K562 (cell line): Measurements from ENCODE around the gene AK4. TPM values are rescaled to one million over a fixed set of nuclear protein-coding genes. Genes with fewer than 3 reads are reported as not detected.

ENCODE experiments used
- ATAC-seq: fragments of 200-7000 bp; cut with Tn5 transposase; 3 replicates; pipeline ENCODE4 v1.9.1; 2020; ENCODE audit warnings: moderate library complexity
- BruUV-seq: library from RNA; stranded (reverse); fragments of 400-500 nt; replicated peaks from 2 replicates; lab custom pipeline; 2021; lab: Mats Ljungman, UMichigan
- CTCF ChIA-PET: fragments of 300-600 bp; formaldehyde crosslinking; extraction: SDS; loops from one replicate; lab custom pipeline; 2021; ENCODE audit warnings: low intra/inter-chr PET ratio; lab: Yijun Ruan, JAX
- POLR2A ChIA-PET: fragments of 300-600, 350-650 bp; sonication (Branson Sonifier 250); formaldehyde crosslinking; extraction: SDS; loops from one replicate; lab custom pipeline; 2021; ENCODE audit warnings: antibody characterized with exemption, inconsistent platforms; lab: Yijun Ruan, JAX
- DNase-seq, 4 experiments: peaks; one replicate each; pipeline versions ENCODE4 v3.0.0 to v3.0.0-alpha.2; 2011 to 2018; ENCODE audit warnings: low spot score in 3 of 4, mixed read lengths in 3 of 4; ENCODE audit errors: extremely low read depth in 1 of 4
- FAIRE-seq: peaks from 2 replicates; lab custom pipeline; 2011; peaks lifted over from hg19 to GRCh38; lab: Jason Lieb, UNC
- H2AFZ ChIP-seq: 2 replicates; pipeline ENCODE4 v1.6.0; 2011; ENCODE audit warnings: low read depth, low read length, control low read depth, inconsistent platforms
- H3K27ac ChIP-seq: fragments of 200-600 bp; 3 replicates; pipeline ENCODE4 v1.8.0; 2011; ENCODE audit warnings: low read depth, mild to moderate bottlenecking, control low read depth, inconsistent platforms, low read length, moderate library complexity, mixed read lengths; ENCODE audit errors: extremely low read depth
- H3K27me3 ChIP-seq, 2 experiments: fragments of 300-600 bp in 1 of 2; 2 replicates in 1 of 2; 3 replicates in 1 of 2; pipeline versions ENCODE4 v1.6.0 to v1.8.0; 2011; ENCODE audit warnings: inconsistent platforms in 2 of 2, low read length in 2 of 2, mild to moderate bottlenecking in 1 of 2, mixed read lengths in 1 of 2, moderate library complexity in 1 of 2; ENCODE audit not compliant: control insufficient read depth in 2 of 2, insufficient read depth in 2 of 2
- H3K36me3 ChIP-seq: fragments of 300-600 bp; 3 replicates; pipeline ENCODE4 v1.8.0; 2011; ENCODE audit warnings: mild to moderate bottlenecking, low read length, inconsistent platforms; ENCODE audit not compliant: control insufficient read depth, insufficient read depth
- H3K4me1 ChIP-seq, 2 experiments: fragments of 200-600 bp in 1 of 2; replicated peaks in 1 of 2; 2 replicates in 1 of 2; 3 replicates in 1 of 2; pipeline versions ENCODE4 v1.5.1 to v1.8.0; 2011; ENCODE audit warnings: inconsistent platforms in 2 of 2, low read length in 2 of 2, mild to moderate bottlenecking in 1 of 2, mixed read lengths in 1 of 2, moderate library complexity in 1 of 2; ENCODE audit not compliant: control insufficient read depth in 2 of 2, insufficient read depth in 2 of 2
- H3K4me2 ChIP-seq: 2 replicates; pipeline ENCODE4 v1.6.1; 2011; ENCODE audit warnings: low read length, control low read depth, inconsistent platforms, mixed read lengths; ENCODE audit not compliant: insufficient read depth
- H3K4me3 ChIP-seq: fragments of 200-600 bp; sonication (generic), shearing (Covaris generic); 2 replicates; pipeline ENCODE4 v1.5.1; 2016; ENCODE audit warnings: control low read depth, inconsistent platforms
- H3K79me2 ChIP-seq: fragments of 200-600 bp; 3 replicates; pipeline ENCODE4 v1.8.0; 2011; ENCODE audit warnings: low read length, inconsistent platforms; ENCODE audit not compliant: control insufficient read depth, insufficient read depth
- H3K9ac ChIP-seq, 2 experiments: 2 replicates each; pipeline versions ENCODE4 v1.6.0 to v1.6.1; 2011; ENCODE audit warnings: low read depth in 2 of 2, low read length in 2 of 2, control low read depth in 1 of 2, inconsistent platforms in 1 of 2, mild to moderate bottlenecking in 1 of 2, mixed read lengths in 1 of 2; ENCODE audit not compliant: insufficient read depth in 1 of 2
- H3K9me1 ChIP-seq: one replicate; pipeline ENCODE4 v1.6.0; 2011; ENCODE audit warnings: inconsistent platforms, mild to moderate bottlenecking, low read length, moderate library complexity; ENCODE audit not compliant: control insufficient read depth, insufficient read depth
- H3K9me3 ChIP-seq: replicated peaks from 2 replicates; pipeline ENCODE4 v1.5.1; 2011; ENCODE audit warnings: low read depth, low read length, inconsistent platforms; ENCODE audit not compliant: control insufficient read depth, insufficient read depth
- H4K20me1 ChIP-seq: replicated peaks from 2 replicates; pipeline ENCODE4 v1.6.1; 2011; ENCODE audit warnings: low read length, inconsistent platforms, mixed read lengths; ENCODE audit not compliant: control insufficient read depth, insufficient read depth
- ARID1B ChIP-seq: fragments of 450-650 bp; IDR thresholded peaks from 2 replicates; pipeline ENCODE4 v1.6.1; 2016; ENCODE audit warnings: antibody characterized with exemption, mild to moderate bottlenecking, inconsistent platforms
- ILK ChIP-seq: fragments of 450-650 bp; IDR thresholded peaks from 2 replicates; pipeline ENCODE4 v1.6.1; 2016; ENCODE audit warnings: missing genetic modification characterization, low read depth, mild to moderate bottlenecking, missing compliant biosample characterization, moderate library complexity, borderline replicate concordance
- KLF16 ChIP-seq: IDR thresholded peaks from 2 replicates; pipeline ENCODE4 v1.6.1; 2016; ENCODE audit warnings: antibody characterized with exemption
- NRF1 ChIP-seq, 2 experiments: fragments of 450-650 bp; IDR thresholded peaks in 1 of 2; conservative IDR thresholded peaks in 1 of 2; 2 replicates each; pipeline ENCODE4 v1.6.1; 2014; ENCODE audit warnings: mild to moderate bottlenecking in 2 of 2
- ZNF311 ChIP-seq: fragments of 250-450 bp; sonication (Bioruptor Pico); IDR thresholded peaks from 2 replicates; pipeline ENCODE4 v1.4.0; 2020; ENCODE audit warnings: mild to moderate bottlenecking, moderate library complexity
- ZNF589 ChIP-seq: fragments of 200-800 bp; sonication (Bioruptor generic); IDR thresholded peaks from 2 replicates; pipeline ENCODE4 v1.6.1; 2016; ENCODE audit warnings: low read depth, missing genetic modification characterization, missing compliant biosample characterization
- WGBS: fragments of 100-300 bp; shearing (Covaris generic); methylation state at CpG from one replicate; pipeline ENCODE4 v1.1.6; 2016; ENCODE audit warnings: low coverage, mixed read lengths; ENCODE audit not compliant: insufficient coverage; ENCODE audit errors: missing lambda C conversion rate; 5-methylcytosine and 5-hydroxymethylcytosine counted together
- in situ Hi-C: fragments of 300-500 bp; cut with MboI; formaldehyde crosslinking; loops from 4 replicates; pipeline ENCODE4 v1.15.0; 2018; ENCODE audit warnings: inconsistent platforms, mixed read lengths
- intact Hi-C: fragments of 100-400 bp; cut with micrococcal nuclease; formaldehyde crosslinking; loops from 2 replicates; pipeline ENCODE4 v1.14.2; 2022
- polyA plus RNA-seq, 8 experiments: library from polyadenylated mRNA; depleted of rRNA in 4 of 8; stranded (reverse) in 5 of 8; unstranded in 3 of 8; fragments of >200 nt; fragmentation: Nextera tagmentation in 2 of 8; fragmentation: Illumina TruSeq in 1 of 8; extraction: Ambion mirVana in 2 of 8; extraction: Trizol in 1 of 8; gene quantifications; 2 replicates each; pipeline versions ENCODE4 v1.2.1 to v1.2.3, GENCODE V29; 2011 to 2014; ENCODE audit warnings: inconsistent platforms in 1 of 8, missing spikeins in 1 of 8
- total RNA-seq, 7 experiments: library from RNA; depleted of rRNA in 6 of 7; stranded (reverse); fragments of >200 nt in 6 of 7; fragmentation: Illumina TruSeq in 2 of 7; extraction: Trizol in 2 of 7; gene quantifications; 2 replicates each; pipeline versions ENCODE4 v1.2.1 to v1.2.3, GENCODE V29; 2011 to 2021; ENCODE audit warnings: low replicate concordance in 1 of 7
- TF ChIP-seq, protein P1 (sequence below), 2 experiments: fragments of 450-650 bp; IDR thresholded peaks; 2 replicates each; pipeline ENCODE4 v1.6.1; 2018; ENCODE audit warnings: mild to moderate bottlenecking in 2 of 2, low read depth in 1 of 2; ENCODE audit not compliant: partially characterized antibody in 2 of 2
- TF ChIP-seq, protein P2 (sequence below): fragments of 250-450 bp; sonication (Bioruptor Pico); IDR thresholded peaks from 2 replicates; pipeline ENCODE4 v1.4.0; 2020; ENCODE audit warnings: mild to moderate bottlenecking, moderate library complexity

Gene AK4
- total and polyA plus RNA-seq, 9 of the 15 experiments (the other 6 are each of a cell fraction or from before 2014, with no cell fraction given), result 10.4 to 96.6 (median 21.5) TPM

DNA sequence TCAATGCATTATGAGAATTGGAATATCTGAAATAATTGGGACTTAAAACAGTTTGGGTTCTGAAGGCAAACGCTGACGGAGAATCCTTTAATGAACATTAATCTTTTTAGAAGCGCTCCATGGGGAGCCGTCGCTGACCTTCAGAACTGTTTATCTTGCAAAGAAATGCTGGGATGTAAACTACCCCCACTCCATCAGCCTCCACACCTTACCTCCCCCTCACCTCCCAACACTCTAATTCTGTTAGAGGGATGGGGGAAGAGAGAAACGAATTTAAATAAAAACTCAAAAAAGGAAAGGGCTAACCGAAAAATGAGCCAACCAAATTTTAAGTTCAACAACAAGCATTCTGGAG lies 117.3 kb downstream of the AK4 start:
- Histone ChIP-seq H4K20me1 (0 out of 2 replicates have a peak, but pooled peaks cover 9% of the 10 kb centered on the region), H3K4me1 (peaks cover 11 to 17% of the 10 kb centered on the region in 2 experiments; a peak in 4 of 5 replicates), H3K9me3 (no peaks in the 10 kb centered on the region)
- 84% methylated on average over 7 of the region's 7 CpGs for WGBS
- FAIRE-seq, result no peak
- POLR2A ChIA-PET, result interaction anchor here (1.6 to 2.7 kb wide), 2 partner anchors 10 to 13 kb away, joined by 6 to 8 read pairs; no protein-coding TSS in a partner anchor
- intact Hi-C loops (no loop called here), in situ Hi-C loops (no loop called here)
- CTCF ChIA-PET, result no interaction called here
- no peak for TF ChIP-seq ZNF311 (CRISPR knock-in tag)
- no peak for TF ChIP-seq ILK (tag)
- no peak for TF ChIP-seq ZNF589 (CRISPR knock-in tag)
- TF ChIP-seq KLF16, result no peak
- TF ChIP-seq, protein P1, sequence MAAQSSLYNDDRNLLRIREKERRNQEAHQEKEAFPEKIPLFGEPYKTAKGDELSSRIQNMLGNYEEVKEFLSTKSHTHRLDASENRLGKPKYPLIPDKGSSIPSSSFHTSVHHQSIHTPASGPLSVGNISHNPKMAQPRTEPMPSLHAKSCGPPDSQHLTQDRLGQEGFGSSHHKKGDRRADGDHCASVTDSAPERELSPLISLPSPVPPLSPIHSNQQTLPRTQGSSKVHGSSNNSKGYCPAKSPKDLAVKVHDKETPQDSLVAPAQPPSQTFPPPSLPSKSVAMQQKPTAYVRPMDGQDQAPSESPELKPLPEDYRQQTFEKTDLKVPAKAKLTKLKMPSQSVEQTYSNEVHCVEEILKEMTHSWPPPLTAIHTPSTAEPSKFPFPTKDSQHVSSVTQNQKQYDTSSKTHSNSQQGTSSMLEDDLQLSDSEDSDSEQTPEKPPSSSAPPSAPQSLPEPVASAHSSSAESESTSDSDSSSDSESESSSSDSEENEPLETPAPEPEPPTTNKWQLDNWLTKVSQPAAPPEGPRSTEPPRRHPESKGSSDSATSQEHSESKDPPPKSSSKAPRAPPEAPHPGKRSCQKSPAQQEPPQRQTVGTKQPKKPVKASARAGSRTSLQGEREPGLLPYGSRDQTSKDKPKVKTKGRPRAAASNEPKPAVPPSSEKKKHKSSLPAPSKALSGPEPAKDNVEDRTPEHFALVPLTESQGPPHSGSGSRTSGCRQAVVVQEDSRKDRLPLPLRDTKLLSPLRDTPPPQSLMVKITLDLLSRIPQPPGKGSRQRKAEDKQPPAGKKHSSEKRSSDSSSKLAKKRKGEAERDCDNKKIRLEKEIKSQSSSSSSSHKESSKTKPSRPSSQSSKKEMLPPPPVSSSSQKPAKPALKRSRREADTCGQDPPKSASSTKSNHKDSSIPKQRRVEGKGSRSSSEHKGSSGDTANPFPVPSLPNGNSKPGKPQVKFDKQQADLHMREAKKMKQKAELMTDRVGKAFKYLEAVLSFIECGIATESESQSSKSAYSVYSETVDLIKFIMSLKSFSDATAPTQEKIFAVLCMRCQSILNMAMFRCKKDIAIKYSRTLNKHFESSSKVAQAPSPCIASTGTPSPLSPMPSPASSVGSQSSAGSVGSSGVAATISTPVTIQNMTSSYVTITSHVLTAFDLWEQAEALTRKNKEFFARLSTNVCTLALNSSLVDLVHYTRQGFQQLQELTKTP (IDR thresholded peaks at IDR 0.05; ENCODE audit: low read depth in 1 of 2, partially characterized antibody in 2 of 2), result no peak
- no peak for TF ChIP-seq ARID1B
- TF ChIP-seq, protein P2, sequence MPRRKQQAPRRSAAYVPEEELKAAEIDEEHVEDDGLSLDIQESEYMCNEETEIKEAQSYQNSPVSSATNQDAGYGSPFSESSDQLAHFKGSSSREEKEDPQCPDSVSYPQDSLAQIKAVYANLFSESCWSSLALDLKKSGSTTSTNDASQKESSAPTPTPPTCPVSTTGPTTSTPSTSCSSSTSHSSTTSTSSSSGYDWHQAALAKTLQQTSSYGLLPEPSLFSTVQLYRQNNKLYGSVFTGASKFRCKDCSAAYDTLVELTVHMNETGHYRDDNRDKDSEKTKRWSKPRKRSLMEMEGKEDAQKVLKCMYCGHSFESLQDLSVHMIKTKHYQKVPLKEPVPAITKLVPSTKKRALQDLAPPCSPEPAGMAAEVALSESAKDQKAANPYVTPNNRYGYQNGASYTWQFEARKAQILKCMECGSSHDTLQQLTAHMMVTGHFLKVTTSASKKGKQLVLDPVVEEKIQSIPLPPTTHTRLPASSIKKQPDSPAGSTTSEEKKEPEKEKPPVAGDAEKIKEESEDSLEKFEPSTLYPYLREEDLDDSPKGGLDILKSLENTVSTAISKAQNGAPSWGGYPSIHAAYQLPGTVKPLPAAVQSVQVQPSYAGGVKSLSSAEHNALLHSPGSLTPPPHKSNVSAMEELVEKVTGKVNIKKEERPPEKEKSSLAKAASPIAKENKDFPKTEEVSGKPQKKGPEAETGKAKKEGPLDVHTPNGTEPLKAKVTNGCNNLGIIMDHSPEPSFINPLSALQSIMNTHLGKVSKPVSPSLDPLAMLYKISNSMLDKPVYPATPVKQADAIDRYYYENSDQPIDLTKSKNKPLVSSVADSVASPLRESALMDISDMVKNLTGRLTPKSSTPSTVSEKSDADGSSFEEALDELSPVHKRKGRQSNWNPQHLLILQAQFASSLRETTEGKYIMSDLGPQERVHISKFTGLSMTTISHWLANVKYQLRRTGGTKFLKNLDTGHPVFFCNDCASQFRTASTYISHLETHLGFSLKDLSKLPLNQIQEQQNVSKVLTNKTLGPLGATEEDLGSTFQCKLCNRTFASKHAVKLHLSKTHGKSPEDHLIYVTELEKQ, result no peak
- TF ChIP-seq NRF1 (conservative IDR thresholded peaks at IDR 0.05 in 1 of 2, IDR thresholded peaks at IDR 0.05 in 1 of 2), result no peak
- TF ChIP-seq, all 486 proteins: peak for 0
- H3K4me3 ChIP-seq, result no peak overlapping the region
- H3K9me1 ChIP-seq, result no peaks in the 10 kb centered on the region
- H3K79me2 ChIP-seq, result peaks cover 99% of the 10 kb centered on the region
- no peak overlapping the region for H3K27ac ChIP-seq
- H3K36me3 ChIP-seq, result peaks cover 50% of the 10 kb centered on the region
- BruUV-seq, result no TSS peak
- ATAC-seq (no peak), DNase-seq (no peak)
- H3K4me2 ChIP-seq, result no peak overlapping the region
- no peak overlapping the region for H3K9ac ChIP-seq
- no peak overlapping the region for H2AFZ ChIP-seq
- no peaks in the 10 kb centered on the region for H3K27me3 ChIP-seq
